Astrocyte of the spinal cord (primary cell): ENCODE measurements around the gene SYP.
"Not testable (repeated sequence)": the region's sequence is repeated elsewhere in the genome, so short reads cannot be mapped to it uniquely, and the experiment has no call there.

ENCODE experiments used
- DNase-seq: peaks from one replicate; pipeline ENCODE4 v3.0.0; 2011; ENCODE audit warnings: low read depth, low spot score
- H3K4me3 ChIP-seq: 2 replicates; pipeline ENCODE4 v1.5.1; 2011; ENCODE audit warnings: low read depth, mild to moderate bottlenecking, low read length, moderate library complexity
- in situ Hi-C: cut with HindIII; loops from 2 replicates; pipeline ENCODE4 v1.10.0; 2017; ENCODE audit warnings: low sequenced_read_pairs
- TF ChIP-seq, protein P1 (sequence below): IDR thresholded peaks from 2 replicates; pipeline ENCODE4 v1.5.1; 2012; ENCODE audit warnings: low read depth, mild to moderate bottlenecking, low read length, inconsistent platforms

SYP gene

GRCh38 chrX:49147936-49148335, 52.1 kb downstream of the SYP start:
- in situ Hi-C loops = no loop called here
- no peak for DNase-seq
- TF ChIP-seq, protein P1, sequence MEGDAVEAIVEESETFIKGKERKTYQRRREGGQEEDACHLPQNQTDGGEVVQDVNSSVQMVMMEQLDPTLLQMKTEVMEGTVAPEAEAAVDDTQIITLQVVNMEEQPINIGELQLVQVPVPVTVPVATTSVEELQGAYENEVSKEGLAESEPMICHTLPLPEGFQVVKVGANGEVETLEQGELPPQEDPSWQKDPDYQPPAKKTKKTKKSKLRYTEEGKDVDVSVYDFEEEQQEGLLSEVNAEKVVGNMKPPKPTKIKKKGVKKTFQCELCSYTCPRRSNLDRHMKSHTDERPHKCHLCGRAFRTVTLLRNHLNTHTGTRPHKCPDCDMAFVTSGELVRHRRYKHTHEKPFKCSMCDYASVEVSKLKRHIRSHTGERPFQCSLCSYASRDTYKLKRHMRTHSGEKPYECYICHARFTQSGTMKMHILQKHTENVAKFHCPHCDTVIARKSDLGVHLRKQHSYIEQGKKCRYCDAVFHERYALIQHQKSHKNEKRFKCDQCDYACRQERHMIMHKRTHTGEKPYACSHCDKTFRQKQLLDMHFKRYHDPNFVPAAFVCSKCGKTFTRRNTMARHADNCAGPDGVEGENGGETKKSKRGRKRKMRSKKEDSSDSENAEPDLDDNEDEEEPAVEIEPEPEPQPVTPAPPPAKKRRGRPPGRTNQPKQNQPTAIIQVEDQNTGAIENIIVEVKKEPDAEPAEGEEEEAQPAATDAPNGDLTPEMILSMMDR = no peak
- H3K4me3 ChIP-seq = no peak overlapping the region

- in situ Hi-C loops = no loop called here
- TF ChIP-seq, protein P1 = no peak
- DNase-seq = no peak
Measured at GRCh38 chrX:49147282-49147681, 52.7 kb downstream of the SYP start.

GRCh38 chrX:49143154-49143553, 56.8 kb downstream of the SYP start:
- DNase-seq, in situ Hi-C loops, H3K4me3 ChIP-seq: not testable (repeated sequence)

More at GRCh38 chrX:49147282-49147681, 52.7 kb downstream of the SYP start:
- H3K4me3 ChIP-seq = no peak overlapping the region

- DNase-seq, H3K4me3 ChIP-seq, in situ Hi-C loops: not testable (repeated sequence)
- TF ChIP-seq, protein P1 = peak; percentile 52
Measured at GRCh38 chrX:49142264-49142663, 57.7 kb downstream of the SYP start.

- no peak overlapping the region for H3K4me3 ChIP-seq
- in situ Hi-C loops = no loop called here
- DNase-seq = no peak
- TF ChIP-seq, protein P1 = no peak
Measured at GRCh38 chrX:49139713-49140112, 60.3 kb downstream of the SYP start.
